ENCODE results near the gene GYPB.
"Not testable (repeated sequence)": the region's sequence is repeated elsewhere in the genome, so short reads cannot be mapped to it uniquely, and the experiment has no call there.

Gene GYPB

GRCh38 chr4:144016057-144016605 is 3.0 kb downstream of the GYPB start:
- not testable (repeated sequence) for DNase-seq (ENCODE audit: low read depth in 1 of 2, low spot score in 1 of 2)

- no peak for DNase-seq (ENCODE audit: low read depth in 1 of 2, low spot score in 1 of 2)
These were observed 4.4 kb downstream of the GYPB start for GRCh38 chr4:144014808-144015207.

- DNase-seq (ENCODE audit: low read depth in 1 of 2, low spot score in 1 of 2): not testable (repeated sequence)
These were observed 10.6 kb downstream of the GYPB start for GRCh38 chr4:144008602-144009001.

GRCh38 chr4:144007960-144008359 is 11.2 kb downstream of the GYPB start:
- not testable (repeated sequence) for DNase-seq (ENCODE audit: low read depth in 1 of 2, low spot score in 1 of 2)

- DNase-seq (ENCODE audit: low read depth in 1 of 2, low spot score in 1 of 2): not testable (repeated sequence)
These were observed 12.9 kb downstream of the GYPB start for GRCh38 chr4:144006200-144006803.

- not testable (repeated sequence) for DNase-seq (ENCODE audit: low read depth in 1 of 2, low spot score in 1 of 2)
These were observed 13.6 kb downstream of the GYPB start for GRCh38 chr4:144005558-144005953.

GRCh38 chr4:144004868-144005557 is 14.2 kb downstream of the GYPB start:
- not testable (repeated sequence) for DNase-seq (ENCODE audit: low read depth in 1 of 2, low spot score in 1 of 2)

GRCh38 chr4:144003890-144004265 is 15.3 kb downstream of the GYPB start:
- DNase-seq (ENCODE audit: low read depth in 1 of 2, low spot score in 1 of 2): not testable (repeated sequence)

GRCh38 chr4:144003205-144003889 is 15.8 kb downstream of the GYPB start:
- DNase-seq (ENCODE audit: low read depth in 1 of 2, low spot score in 1 of 2): not testable (repeated sequence)

- not testable (repeated sequence) for DNase-seq (ENCODE audit: low read depth in 1 of 2, low spot score in 1 of 2)
These were observed 18.7 kb downstream of the GYPB start for GRCh38 chr4:144000331-144000995.

GRCh38 chr4:143996193-143996592 is 23.0 kb downstream of the GYPB start:
- not testable (repeated sequence) for DNase-seq (ENCODE audit: low read depth in 1 of 2, low spot score in 1 of 2)

GRCh38 chr4:143991761-143992160 is 27.4 kb downstream of the GYPB start:
- not testable (repeated sequence) for DNase-seq (ENCODE audit: low read depth in 1 of 2, low spot score in 1 of 2)

GRCh38 chr4:143990717-143991116 is 28.5 kb downstream of the GYPB start:
- not testable (repeated sequence) for DNase-seq (ENCODE audit: low read depth in 1 of 2, low spot score in 1 of 2)

GRCh38 chr4:143986180-143986579 is 33.0 kb downstream of the GYPB start:
- no peak for DNase-seq (ENCODE audit: low read depth in 1 of 2, low spot score in 1 of 2)

GRCh38 chr4:143980776-143981175 is 38.4 kb downstream of the GYPB start:
- not testable (repeated sequence) for DNase-seq (ENCODE audit: low read depth in 1 of 2, low spot score in 1 of 2)

- DNase-seq (ENCODE audit: low read depth in 1 of 2, low spot score in 1 of 2): not testable (repeated sequence)
These were observed 43.7 kb downstream of the GYPB start for GRCh38 chr4:143975527-143975926.

- not testable (repeated sequence) for DNase-seq (ENCODE audit: low read depth in 1 of 2, low spot score in 1 of 2)
These were observed 45.2 kb downstream of the GYPB start for GRCh38 chr4:143974021-143974420.

- no peak for DNase-seq (ENCODE audit: low read depth in 1 of 2, low spot score in 1 of 2)
These were observed 58.1 kb downstream of the GYPB start for GRCh38 chr4:143961075-143961474.

- DNase-seq (ENCODE audit: low read depth in 1 of 2, low spot score in 1 of 2): not testable (repeated sequence)
These were observed 63.9 kb downstream of the GYPB start for GRCh38 chr4:143955306-143955705.

GRCh38 chr4:143951458-143951972 is 67.7 kb downstream of the GYPB start:
- not testable (repeated sequence) for DNase-seq (ENCODE audit: low read depth in 1 of 2, low spot score in 1 of 2)

GRCh38 chr4:143950967-143951366 is 68.2 kb downstream of the GYPB start:
- not testable (repeated sequence) for DNase-seq (ENCODE audit: low read depth in 1 of 2, low spot score in 1 of 2)

Data from stimulated activated CD4-positive, alpha-beta T cell treated with anti-CD3 and anti-CD28 coated beads, Interleukin-15, amount 100 ng/mL, for 1 hour (primary cell).